Left ventricle myocardium inferior (tissue), 1 donor: Measurements from ENCODE around the gene WNT8A. TPM values are rescaled to one million over a fixed set of nuclear protein-coding genes. Genes with fewer than 3 reads are reported as not detected.

Source experiments
- DNase-seq: peaks from one replicate; pipeline ENCODE4 v3.0.0-alpha.2; 2020
- H3K27ac ChIP-seq: fragments of 200-600 bp; replicated peaks from 2 replicates; pipeline ENCODE4 v1.8.0; 2021
- H3K27me3 ChIP-seq: fragments of 200-600 bp; 2 replicates; pipeline ENCODE4 v1.8.0; 2021; ENCODE audit warnings: low read depth
- H3K36me3 ChIP-seq: fragments of 200-600 bp; 2 replicates; pipeline ENCODE4 v1.8.0; 2021
- H3K4me1 ChIP-seq: fragments of 200-600 bp; 2 replicates; pipeline ENCODE4 v1.8.0; 2021
- H3K4me3 ChIP-seq: fragments of 200-600 bp; 2 replicates; pipeline ENCODE4 v1.8.0; 2021; ENCODE audit warnings: mild to moderate bottlenecking, moderate library complexity
- H3K9me3 ChIP-seq: fragments of 200-600 bp; replicated peaks from 2 replicates; pipeline ENCODE4 v1.8.0; 2021
- intact Hi-C: fragments of 100-400 bp; cut with micrococcal nuclease; formaldehyde crosslinking; loops from one replicate; pipeline ENCODE4 v1.11.0; 2022
- total RNA-seq: library from RNA; stranded (reverse); fragmentation: NEBNext Ultra II Directional; extraction: Animal tissue kit (Norgen Biotek cat#: 25700); gene quantifications from one replicate; pipeline ENCODE4 v1.2.1, GENCODE V29; 2021
- TF ChIP-seq, protein P1 (sequence below): fragments of 200-600 bp; IDR thresholded peaks from 2 replicates; pipeline ENCODE4 v1.8.0; 2021; ENCODE audit warnings: antibody characterized with exemption, mild to moderate bottlenecking, borderline replicate concordance
- donor health status: DM: no; HTN: yes; CAD: no; lungs with severe emphysema.

Gene WNT8A
- total RNA-seq, 1 donor from 2014 or later = not detected

DNA sequence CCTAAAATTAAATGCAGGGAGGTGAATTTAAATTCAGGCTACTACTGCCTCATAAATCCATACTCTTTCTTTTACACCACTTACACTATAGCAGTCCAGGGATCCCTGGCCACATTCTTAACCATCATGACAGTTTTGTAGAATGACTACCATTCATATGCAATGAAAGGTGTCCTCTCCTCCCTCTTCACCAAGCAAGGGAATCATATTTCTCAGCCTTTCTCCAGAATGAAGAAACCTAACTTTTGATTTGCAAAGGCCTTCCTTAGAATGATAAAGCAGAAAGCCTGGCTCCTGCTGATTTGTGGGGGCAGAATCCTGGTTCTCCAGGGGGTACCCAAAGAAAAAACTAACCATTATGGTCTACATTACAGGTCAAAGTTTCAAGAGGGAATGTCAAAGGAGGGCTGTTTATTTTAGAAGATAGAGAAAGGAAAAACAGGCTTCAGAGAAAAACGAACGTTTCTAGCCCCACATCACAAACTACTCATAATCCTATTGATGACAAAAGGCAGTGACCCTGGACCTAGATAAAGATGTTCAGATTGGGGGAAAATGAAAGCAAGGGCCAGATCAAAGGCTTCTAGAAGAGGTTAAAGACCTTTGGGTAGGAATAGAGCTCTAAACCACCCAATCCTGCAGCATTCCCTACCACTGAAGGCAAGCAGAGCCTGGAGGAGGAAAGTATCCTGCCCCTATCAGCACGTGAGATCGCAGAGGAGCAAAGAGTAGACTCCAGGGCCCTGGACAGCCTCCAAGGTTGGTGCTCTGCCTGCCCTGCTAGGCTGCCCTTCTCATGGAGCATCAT is 11.5 kb downstream of the WNT8A start:
- H3K9me3 ChIP-seq = no peaks in the 10 kb centered on the region
- no peaks in the 10 kb centered on the region for H3K36me3 ChIP-seq
- intact Hi-C loops = no loop called here
- peaks cover 57% of the 10 kb centered on the region for H3K27me3 ChIP-seq
- no peaks in the 10 kb centered on the region for H3K4me1 ChIP-seq
- TF ChIP-seq, protein P1, sequence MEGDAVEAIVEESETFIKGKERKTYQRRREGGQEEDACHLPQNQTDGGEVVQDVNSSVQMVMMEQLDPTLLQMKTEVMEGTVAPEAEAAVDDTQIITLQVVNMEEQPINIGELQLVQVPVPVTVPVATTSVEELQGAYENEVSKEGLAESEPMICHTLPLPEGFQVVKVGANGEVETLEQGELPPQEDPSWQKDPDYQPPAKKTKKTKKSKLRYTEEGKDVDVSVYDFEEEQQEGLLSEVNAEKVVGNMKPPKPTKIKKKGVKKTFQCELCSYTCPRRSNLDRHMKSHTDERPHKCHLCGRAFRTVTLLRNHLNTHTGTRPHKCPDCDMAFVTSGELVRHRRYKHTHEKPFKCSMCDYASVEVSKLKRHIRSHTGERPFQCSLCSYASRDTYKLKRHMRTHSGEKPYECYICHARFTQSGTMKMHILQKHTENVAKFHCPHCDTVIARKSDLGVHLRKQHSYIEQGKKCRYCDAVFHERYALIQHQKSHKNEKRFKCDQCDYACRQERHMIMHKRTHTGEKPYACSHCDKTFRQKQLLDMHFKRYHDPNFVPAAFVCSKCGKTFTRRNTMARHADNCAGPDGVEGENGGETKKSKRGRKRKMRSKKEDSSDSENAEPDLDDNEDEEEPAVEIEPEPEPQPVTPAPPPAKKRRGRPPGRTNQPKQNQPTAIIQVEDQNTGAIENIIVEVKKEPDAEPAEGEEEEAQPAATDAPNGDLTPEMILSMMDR = no peak
- no peak overlapping the region for H3K4me3 ChIP-seq
- no peak for DNase-seq
- H3K27ac ChIP-seq = no peak overlapping the region

GRCh38 chr5:138096363-138096762 is 12.5 kb downstream of the WNT8A start:
- intact Hi-C loops = no loop called here

DNA sequence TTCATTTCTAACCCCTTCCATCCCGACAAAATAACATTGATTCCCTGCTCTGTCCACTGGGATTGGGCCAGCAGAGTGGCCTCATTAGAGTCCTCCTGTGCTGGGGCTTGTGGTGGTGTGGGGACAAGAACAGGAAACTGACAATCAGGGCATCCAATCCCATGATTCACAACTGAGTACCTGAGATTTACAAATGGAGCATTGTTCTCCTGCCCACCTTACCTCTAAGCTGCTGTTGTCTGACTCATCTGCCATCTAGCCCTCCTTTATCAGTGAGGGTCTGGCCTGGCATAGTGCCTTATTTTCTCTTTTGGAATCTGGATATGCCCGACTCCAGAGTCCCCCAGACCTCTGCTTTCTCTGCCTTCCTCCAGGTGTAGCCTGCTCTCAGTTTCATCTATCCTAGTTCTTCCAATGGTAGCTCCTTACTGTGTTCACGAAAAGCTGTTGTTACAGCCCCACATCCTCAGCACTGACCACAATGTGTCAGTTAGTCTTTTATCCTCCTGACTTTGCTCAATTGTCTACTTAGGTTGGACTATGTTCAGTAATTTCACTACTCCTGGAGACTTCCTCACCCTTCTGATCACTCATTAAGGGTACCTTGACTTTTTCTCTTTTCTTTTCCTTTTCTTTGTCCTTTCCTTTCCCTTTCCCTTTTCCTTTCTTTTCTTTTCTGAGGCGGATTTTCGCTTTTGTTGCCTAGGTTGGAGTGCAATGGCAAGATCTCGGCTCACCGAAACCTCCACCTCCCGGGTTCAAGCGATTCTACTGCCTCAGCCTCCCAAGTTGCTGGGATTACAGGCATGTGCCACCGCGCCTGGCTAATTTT is 13.4 kb downstream of the WNT8A start:
- Histone ChIP-seq H3K4me1 (no peaks in the 10 kb centered on the region), H3K4me3 (no peak overlapping the region), H3K27ac (no peak overlapping the region), H3K36me3 (no peaks in the 10 kb centered on the region), H3K9me3 (no peaks in the 10 kb centered on the region), H3K27me3 (peaks cover 45% of the 10 kb centered on the region)
- no peak for DNase-seq
- intact Hi-C loops = no loop called here
- TF ChIP-seq, protein P1 = no peak

More at GRCh38 chr5:138096363-138096762, 12.5 kb downstream of the WNT8A start:
- Histone ChIP-seq H3K27ac (no peak overlapping the region), H3K4me1 (no peaks in the 10 kb centered on the region), H3K4me3 (no peak overlapping the region), H3K9me3 (no peaks in the 10 kb centered on the region), H3K36me3 (no peaks in the 10 kb centered on the region), H3K27me3 (peaks cover 49% of the 10 kb centered on the region)
- TF ChIP-seq, protein P1 = no peak
- DNase-seq = no peak

- Histone ChIP-seq H3K27ac (no peak overlapping the region), H3K36me3 (no peaks in the 10 kb centered on the region), H3K4me1 (no peaks in the 10 kb centered on the region), H3K27me3 (peaks cover 29% of the 10 kb centered on the region), H3K9me3 (no peaks in the 10 kb centered on the region), H3K4me3 (no peak overlapping the region)
- intact Hi-C loops = no loop called here
- TF ChIP-seq, protein P1 = no peak
- no peak for DNase-seq
Observed at GRCh38 chr5:138102454-138103318, 18.9 kb downstream of the WNT8A start.

GRCh38 chr5:138103319-138103637 is 19.4 kb downstream of the WNT8A start:
- Histone ChIP-seq H3K4me3 (no peak overlapping the region), H3K36me3 (no peaks in the 10 kb centered on the region), H3K9me3 (no peaks in the 10 kb centered on the region), H3K27ac (no peak overlapping the region), H3K4me1 (no peaks in the 10 kb centered on the region), H3K27me3 (peaks cover 29% of the 10 kb centered on the region)
- TF ChIP-seq, protein P1 = no peak
- DNase-seq = no peak
- intact Hi-C loops = no loop called here
